Activated gamma-delta T cell treated with Interleukin-2 at 50 U/mL for 16 hours (primary cell): ENCODE measurements around the gene TEX2.

Experiments
- DNase-seq: peaks from one replicate; pipeline ENCODE4 v3.0.0-alpha.2; 2020

The TEX2 gene

GRCh38 chr17:64263000-64263766, at the start of gene TEX2:
Gene TEX2 (minus strand): TSS chr17:64263260. CDS start chr17:64214217, 49,043 bp downstream.
- DNase-seq: peak; percentile 85

GRCh38 chr17:64309710-64310109, 46.6 kb upstream of the TEX2 start:
- no peak for DNase-seq

GRCh38 chr17:64309021-64309420, 46.0 kb upstream of the TEX2 start:
- DNase-seq: no peak

GRCh38 chr17:64306850-64307463, 43.9 kb upstream of the TEX2 start:
- peak; percentile 71 for DNase-seq

- no peak for DNase-seq
Observed at GRCh38 chr17:64304551-64304950, 41.5 kb upstream of the TEX2 start.

GRCh38 chr17:64300699-64300965, 37.6 kb upstream of the TEX2 start:
- DNase-seq: no peak

GRCh38 chr17:64297467-64298088, 34.5 kb upstream of the TEX2 start:
- DNase-seq: no peak

GRCh38 chr17:64296246-64296645, 33.2 kb upstream of the TEX2 start:
- DNase-seq: no peak

GRCh38 chr17:64295146-64295545, 32.1 kb upstream of the TEX2 start:
- DNase-seq: no peak

GRCh38 chr17:64291268-64291851, 28.3 kb upstream of the TEX2 start:
- DNase-seq: no peak

GRCh38 chr17:64289741-64290141, 26.7 kb upstream of the TEX2 start:
- DNase-seq: no peak

- no peak for DNase-seq
Observed at GRCh38 chr17:64282753-64283080, 19.7 kb upstream of the TEX2 start.

GRCh38 chr17:64281962-64282752, 19.1 kb upstream of the TEX2 start:
- peak; percentile 14 for DNase-seq

- DNase-seq: no peak
Observed at GRCh38 chr17:64278614-64279013, 15.6 kb upstream of the TEX2 start.

GRCh38 chr17:64277831-64278562, 14.9 kb upstream of the TEX2 start:
- DNase-seq: no peak

- DNase-seq: no peak
Observed at GRCh38 chr17:64276961-64277505, 14.0 kb upstream of the TEX2 start.

- DNase-seq: no peak
Observed at GRCh38 chr17:64275016-64275415, 12.0 kb upstream of the TEX2 start.

GRCh38 chr17:64273006-64273405, 9.9 kb upstream of the TEX2 start:
- no peak for DNase-seq

- no peak for DNase-seq
Observed at GRCh38 chr17:64270885-64271284, 7.8 kb upstream of the TEX2 start.

- no peak for DNase-seq
Observed at GRCh38 chr17:64269687-64270649, 6.9 kb upstream of the TEX2 start.

GRCh38 chr17:64264891-64265290, 1.8 kb upstream of the TEX2 start:
- DNase-seq: no peak
